ENCODE results near the gene SLC6A17.

- TF ChIP-seq, protein P1, sequence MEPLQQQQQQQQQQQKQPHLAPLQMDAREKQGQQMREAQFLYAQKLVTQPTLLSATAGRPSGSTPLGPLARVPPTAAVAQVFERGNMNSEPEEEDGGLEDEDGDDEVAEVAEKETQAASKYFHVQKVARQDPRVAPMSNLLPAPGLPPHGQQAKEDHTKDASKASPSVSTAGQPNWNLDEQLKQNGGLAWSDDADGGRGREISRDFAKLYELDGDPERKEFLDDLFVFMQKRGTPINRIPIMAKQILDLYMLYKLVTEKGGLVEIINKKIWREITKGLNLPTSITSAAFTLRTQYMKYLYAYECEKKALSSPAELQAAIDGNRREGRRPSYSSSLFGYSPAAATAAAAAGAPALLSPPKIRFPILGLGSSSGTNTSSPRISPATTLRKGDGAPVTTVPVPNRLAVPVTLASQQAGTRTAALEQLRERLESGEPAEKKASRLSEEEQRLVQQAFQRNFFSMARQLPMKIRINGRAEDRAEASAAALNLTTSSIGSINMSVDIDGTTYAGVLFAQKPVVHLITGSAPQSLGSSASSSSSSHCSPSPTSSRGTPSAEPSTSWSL (CRISPR knock-in tag; IDR thresholded peaks at IDR 0.05; ENCODE audit: borderline replicate concordance) = no peak
- TF ChIP-seq THRA (IDR thresholded peaks at IDR 0.05) (no peak), ZNF134 (CRISPR knock-in tag; conservative IDR thresholded peaks at IDR 0.05) (no peak), ARHGAP35 (IDR thresholded peaks at IDR 0.05; ENCODE audit: partially characterized antibody) (no peak), SMAD3 (CRISPR knock-in tag; conservative IDR thresholded peaks at IDR 0.05) (no peak), KLF16 (IDR thresholded peaks at IDR 0.05) (no peak), KLF6 (CRISPR knock-in tag; IDR thresholded peaks at IDR 0.05; ENCODE audit: borderline replicate concordance) (no peak), PRDM10 (IDR thresholded peaks at IDR 0.05; ENCODE audit: partially characterized antibody) (no peak), CEBPB (tag; IDR thresholded peaks at IDR 0.05) (no peak)
- TF ChIP-seq, protein P2, sequence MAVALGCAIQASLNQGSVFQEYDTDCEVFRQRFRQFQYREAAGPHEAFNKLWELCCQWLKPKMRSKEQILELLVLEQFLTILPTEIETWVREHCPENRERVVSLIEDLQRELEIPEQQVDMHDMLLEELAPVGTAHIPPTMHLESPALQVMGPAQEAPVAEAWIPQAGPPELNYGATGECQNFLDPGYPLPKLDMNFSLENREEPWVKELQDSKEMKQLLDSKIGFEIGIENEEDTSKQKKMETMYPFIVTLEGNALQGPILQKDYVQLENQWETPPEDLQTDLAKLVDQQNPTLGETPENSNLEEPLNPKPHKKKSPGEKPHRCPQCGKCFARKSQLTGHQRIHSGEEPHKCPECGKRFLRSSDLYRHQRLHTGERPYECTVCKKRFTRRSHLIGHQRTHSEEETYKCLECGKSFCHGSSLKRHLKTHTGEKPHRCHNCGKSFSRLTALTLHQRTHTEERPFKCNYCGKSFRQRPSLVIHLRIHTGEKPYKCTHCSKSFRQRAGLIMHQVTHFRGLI (CRISPR knock-in tag; IDR thresholded peaks at IDR 0.05) = no peak
These were observed 20.1 kb upstream of the SLC6A17 start for GRCh38 chr1:110130113-110130591.

Data from K562 (cell line).